AG04450 (cell line): ENCODE measurements around the gene GATB. TPM values are rescaled to one million over a fixed set of nuclear protein-coding genes. Genes with fewer than 3 reads are reported as not detected.

Experiments used
- CTCF ChIA-PET: fragments of 300-600, 350-600 bp; formaldehyde crosslinking; extraction: SDS; loops from one replicate; lab custom pipeline; 2022; ENCODE audit warnings: antibody characterized with exemption, inconsistent platforms; lab: Charles Lee
- POLR2A ChIA-PET: fragments of 350-600 bp; formaldehyde crosslinking; extraction: SDS; loops from one replicate; lab custom pipeline; 2021; ENCODE audit warnings: antibody characterized with exemption, inconsistent platforms; lab: Yijun Ruan, JAX
- DNase-seq: peaks from one replicate; pipeline ENCODE4 v3.0.0-alpha.2; 2011; ENCODE audit warnings: low read depth, low spot score
- H3K27ac ChIP-seq: one replicate; pipeline ENCODE4 v1.5.1; 2012; ENCODE audit warnings: low read depth, low read length, control low read depth
- H3K27me3 ChIP-seq: one replicate; pipeline ENCODE4 v1.6.0; 2012; ENCODE audit warnings: low read length; ENCODE audit not compliant: control insufficient read depth, insufficient read depth
- H3K4me3 ChIP-seq: 2 replicates; pipeline ENCODE4 v1.5.1; 2011; ENCODE audit warnings: mild to moderate bottlenecking, low read depth, low read length, control low read depth
- H3K9me3 ChIP-seq: 2 replicates; pipeline ENCODE4 v1.5.1; 2012; ENCODE audit warnings: low read length; ENCODE audit not compliant: control insufficient read depth, insufficient read depth
- polyA plus RNA-seq: library from polyadenylated mRNA; depleted of rRNA; stranded (reverse); fragments of >200 nt; gene quantifications from 2 replicates; pipeline ENCODE4 v1.2.3, GENCODE V29; 2011
- TF ChIP-seq, protein P1 (sequence below): IDR thresholded peaks from 2 replicates; pipeline ENCODE4 v1.5.1; 2011; ENCODE audit warnings: low read depth, low read length, control low read depth, inconsistent platforms

Gene GATB
- polyA plus RNA-seq, 1 experiment = 28.0 TPM

DNA sequence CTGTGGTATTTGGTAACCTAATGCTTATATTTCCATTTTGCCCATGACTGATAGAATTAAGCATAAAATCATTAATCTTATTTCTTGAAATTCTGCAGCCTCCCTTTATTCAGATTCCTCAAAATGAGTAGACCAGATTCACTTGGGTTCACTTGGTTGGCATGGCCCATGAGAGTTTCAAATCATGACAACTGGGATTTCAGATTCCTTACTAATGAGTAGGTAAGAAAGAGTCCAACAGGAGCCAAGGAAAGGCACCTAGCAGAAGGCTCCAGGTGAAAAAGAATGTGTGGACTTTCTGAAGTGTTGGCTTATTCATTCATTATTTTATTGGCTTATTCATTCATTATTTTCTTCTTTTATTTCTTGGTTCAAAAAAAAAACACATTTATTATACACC is 27.2 kb upstream of the GATB start:
- no peaks in the 10 kb centered on the region for H3K9me3 ChIP-seq
- ChIA-PET POLR2A (no interaction called here), CTCF (no interaction called here)
- peaks cover 8% of the 10 kb centered on the region for H3K27me3 ChIP-seq
- DNase-seq = no peak
- TF ChIP-seq, protein P1, sequence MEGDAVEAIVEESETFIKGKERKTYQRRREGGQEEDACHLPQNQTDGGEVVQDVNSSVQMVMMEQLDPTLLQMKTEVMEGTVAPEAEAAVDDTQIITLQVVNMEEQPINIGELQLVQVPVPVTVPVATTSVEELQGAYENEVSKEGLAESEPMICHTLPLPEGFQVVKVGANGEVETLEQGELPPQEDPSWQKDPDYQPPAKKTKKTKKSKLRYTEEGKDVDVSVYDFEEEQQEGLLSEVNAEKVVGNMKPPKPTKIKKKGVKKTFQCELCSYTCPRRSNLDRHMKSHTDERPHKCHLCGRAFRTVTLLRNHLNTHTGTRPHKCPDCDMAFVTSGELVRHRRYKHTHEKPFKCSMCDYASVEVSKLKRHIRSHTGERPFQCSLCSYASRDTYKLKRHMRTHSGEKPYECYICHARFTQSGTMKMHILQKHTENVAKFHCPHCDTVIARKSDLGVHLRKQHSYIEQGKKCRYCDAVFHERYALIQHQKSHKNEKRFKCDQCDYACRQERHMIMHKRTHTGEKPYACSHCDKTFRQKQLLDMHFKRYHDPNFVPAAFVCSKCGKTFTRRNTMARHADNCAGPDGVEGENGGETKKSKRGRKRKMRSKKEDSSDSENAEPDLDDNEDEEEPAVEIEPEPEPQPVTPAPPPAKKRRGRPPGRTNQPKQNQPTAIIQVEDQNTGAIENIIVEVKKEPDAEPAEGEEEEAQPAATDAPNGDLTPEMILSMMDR = no peak
- no peak overlapping the region for H3K4me3 ChIP-seq
- no peak overlapping the region for H3K27ac ChIP-seq

DNA sequence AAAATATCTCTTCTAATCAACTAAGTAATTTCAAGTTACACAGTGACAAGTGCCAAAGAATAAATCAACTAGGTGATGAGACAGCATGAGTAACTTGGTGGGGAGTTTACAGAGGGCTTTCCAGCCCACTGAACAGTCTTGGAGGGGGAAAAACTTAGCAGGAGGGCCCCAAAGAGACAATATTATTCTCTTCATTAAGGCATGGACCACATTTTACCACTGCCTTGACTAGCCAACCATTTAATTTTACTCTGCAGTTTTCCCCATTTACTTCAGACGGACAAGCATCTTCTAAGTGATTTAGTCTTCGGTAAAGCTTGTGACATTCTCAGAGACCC is 25.3 kb upstream of the GATB start:
- TF ChIP-seq, protein P1 = no peak
- Histone ChIP-seq H3K4me3 (no peak overlapping the region), H3K9me3 (no peaks in the 10 kb centered on the region), H3K27ac (no peak overlapping the region), H3K27me3 (peaks cover 8% of the 10 kb centered on the region)
- POLR2A ChIA-PET = no interaction called here
- CTCF ChIA-PET = interaction anchor here (1.2 kb wide), 1 partner anchor 16 kb away, joined by 3 read pairs; no protein-coding TSS in a partner anchor
- no peak for DNase-seq

DNA sequence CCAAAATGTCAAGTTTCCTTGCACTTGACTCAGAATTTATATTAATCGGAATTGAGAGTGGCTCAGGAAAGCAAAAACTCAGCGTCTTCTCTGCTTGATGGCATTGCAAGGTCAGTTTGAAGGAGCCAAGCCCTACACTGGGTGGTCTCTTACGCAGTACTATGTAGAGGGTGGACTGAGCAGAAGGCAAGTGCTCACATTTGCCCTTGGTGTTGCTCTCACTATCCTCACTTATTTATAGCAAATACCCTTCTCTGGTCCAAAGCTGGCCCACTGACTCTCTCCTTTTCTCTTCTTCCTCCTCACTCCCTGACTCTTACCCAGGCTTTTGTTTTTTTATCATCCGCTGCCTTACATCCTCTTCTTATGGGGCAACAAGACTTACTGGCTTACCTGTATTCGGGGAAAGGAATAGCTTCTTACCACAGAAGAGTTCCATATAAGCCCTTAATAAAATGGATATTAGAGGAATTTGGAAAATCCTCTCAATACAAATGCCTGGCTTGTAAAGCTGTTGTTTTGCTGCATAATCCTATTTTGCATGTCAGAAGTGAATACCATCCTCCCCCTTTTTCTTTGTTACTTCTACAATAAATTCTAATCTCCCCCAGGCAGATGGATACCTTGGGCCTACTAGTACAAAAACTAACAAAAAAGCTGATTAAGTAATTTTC is 24.8 kb upstream of the GATB start:
- POLR2A ChIA-PET = no interaction called here

DNA sequence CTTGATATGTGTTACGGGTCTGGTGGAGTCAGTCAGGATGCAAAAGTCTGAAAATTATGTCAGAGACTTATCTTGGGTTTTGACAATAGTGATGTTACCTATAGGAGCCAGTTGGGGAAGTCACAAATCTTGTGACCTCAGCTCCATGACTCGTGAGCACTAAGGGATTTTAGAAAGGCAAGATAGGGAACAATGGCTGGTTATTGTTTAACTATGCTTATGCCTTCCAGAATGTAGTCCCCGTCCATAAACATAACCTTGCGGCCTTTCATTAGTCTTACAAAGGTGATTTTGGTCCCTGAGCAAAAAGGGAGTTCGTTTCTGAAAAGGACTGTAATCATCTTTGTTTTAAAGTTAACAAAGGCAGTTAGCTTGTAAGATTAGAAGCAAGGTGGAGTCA is 23.9 kb upstream of the GATB start:
- ChIA-PET POLR2A (no interaction called here), CTCF (no interaction called here)
- no peak overlapping the region for H3K4me3 ChIP-seq
- no peaks in the 10 kb centered on the region for H3K9me3 ChIP-seq
- DNase-seq = no peak
- TF ChIP-seq, protein P1 = no peak
- H3K27me3 ChIP-seq = peaks cover 3% of the 10 kb centered on the region
- no peak overlapping the region for H3K27ac ChIP-seq

More for the DNA sequence above, 24.8 kb upstream of the GATB start:
- Histone ChIP-seq H3K4me3 (no peak overlapping the region), H3K27me3 (peaks cover 8% of the 10 kb centered on the region), H3K27ac (no peak overlapping the region), H3K9me3 (no peaks in the 10 kb centered on the region)
- CTCF ChIA-PET = interaction anchor here (1.2 kb wide), 1 partner anchor 16 kb away, joined by 3 read pairs; no protein-coding TSS in a partner anchor
- TF ChIP-seq, protein P1 = no peak
- no peak for DNase-seq

DNA sequence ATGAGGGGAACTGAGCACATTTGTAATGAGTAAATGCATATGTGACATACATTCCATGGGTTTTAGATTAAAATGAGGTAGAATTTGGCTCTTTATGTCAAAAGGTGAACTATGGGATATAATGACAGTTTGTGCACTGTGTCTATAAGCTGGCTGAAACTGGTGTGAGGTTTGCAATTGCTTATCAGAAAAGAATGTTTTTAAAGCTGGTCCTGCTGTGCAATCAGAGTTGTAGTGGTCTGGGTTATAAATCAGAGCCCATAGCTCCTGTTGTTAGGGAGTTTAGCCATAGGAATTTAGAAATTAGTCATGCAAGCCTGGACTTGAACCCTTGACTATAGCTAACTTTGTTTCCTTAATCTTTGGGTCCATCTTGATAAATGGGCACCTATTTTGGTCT is 23.1 kb upstream of the GATB start:
- POLR2A ChIA-PET = no interaction called here
- Histone ChIP-seq H3K4me3 (no peak overlapping the region), H3K9me3 (no peaks in the 10 kb centered on the region), H3K27me3 (peaks cover 3% of the 10 kb centered on the region), H3K27ac (no peak overlapping the region)
- TF ChIP-seq, protein P1 = no peak
- DNase-seq = no peak
- CTCF ChIA-PET = no interaction called here
